Psoas muscle (tissue), 8 donors: ENCODE results near the gene DCANP1. TPM values are rescaled to one million over a fixed set of nuclear protein-coding genes. Genes with fewer than 3 reads are reported as not detected.

Source experiments
- ATAC-seq, 4 donors: fragments of 200-7000 bp; cut with Tn5 transposase; one replicate each; pipeline ENCODE4 v1.9.1; 2020; ENCODE audit warnings: moderate library complexity in 3 of 4, mild to moderate bottlenecking in 2 of 4
- DNase-seq, 2 donors: peaks; one replicate each; pipeline ENCODE4 v3.0.0-alpha.2; 2020
- H3K27ac ChIP-seq: fragments of 200-600 bp; one replicate; pipeline ENCODE4 v1.8.0; 2022
- H3K27me3 ChIP-seq, 3 donors: fragments of 200-600 bp in 1 of 3; one replicate each; pipeline versions ENCODE4 v1.6.1 to v1.8.0; 2013 to 2022; ENCODE audit warnings: low read length in 2 of 3, mild to moderate bottlenecking in 2 of 3, moderate library complexity in 1 of 3; ENCODE audit not compliant: insufficient read depth in 3 of 3
- H3K36me3 ChIP-seq, 2 donors: fragments of 200-600 bp in 1 of 2; one replicate each; pipeline versions ENCODE4 v1.6.1 to v1.8.0; 2013 to 2022; ENCODE audit warnings: low read depth in 1 of 2, mild to moderate bottlenecking in 1 of 2, moderate library complexity in 1 of 2; ENCODE audit not compliant: insufficient read depth in 1 of 2
- H3K4me1 ChIP-seq: fragments of 200-600 bp; one replicate; pipeline ENCODE4 v1.8.0; 2022
- H3K4me3 ChIP-seq: fragments of 200-600 bp; one replicate; pipeline ENCODE4 v1.8.0; 2022; ENCODE audit warnings: mild to moderate bottlenecking
- H3K9me3 ChIP-seq: fragments of 200-600 bp; one replicate; pipeline ENCODE4 v1.8.0; 2022
- WGBS, 3 donors: extraction: QIAGEN DNeasy Blood & Tissue Kit; methylation state at CpG; one replicate each; pipeline versions ENCODE4 v1.1.6 to v1.1.7; 2013; 5-methylcytosine and 5-hydroxymethylcytosine counted together
- intact Hi-C, 2 donors: fragments of 100-400 bp; cut with DNase I; formaldehyde crosslinking; loops; one replicate each; pipeline versions ENCODE4 v1.11.0 to v1.14.2; 2022
- polyA plus RNA-seq, 3 donors: library from polyadenylated mRNA; stranded (reverse); fragments of 200-250 nt; gene quantifications; one replicate each; pipeline ENCODE4 v1.2.3, GENCODE V29; 2013
- total RNA-seq, 4 donors: library from RNA; stranded (reverse); fragmentation: NEBNext Ultra II Directional in 2 of 4; extraction: Animal tissue kit (Norgen Biotek cat#: 25700) in 2 of 4; gene quantifications; one replicate each; pipeline versions ENCODE4 v1.2.1 to v1.2.4, GENCODE V29; 2021 to 2023
- TF ChIP-seq, protein P1 (sequence below): fragments of 200-600 bp; IDR thresholded peaks from one replicate; pipeline ENCODE4 v1.8.0; 2022; ENCODE audit warnings: antibody characterized with exemption
- donor health status: healthy with polysubstance abuse.
- donor health status: DM: no; HTN: no; CAD: no; lungs with moderate emphysema.
- donor health status: Bipolar disorder and iron deficiency.
- donor health status: healthy.
- donor health status: DM: yes; HTN: yes; CAD: no.
- donor health status: DM: no; HTN: no; CAD: no.
- donor health status: DM: no; HTN: no; CAD: no.
- donor health status: DM: yes; HTN: yes; CAD: no.

DCANP1 gene
- total and polyA plus RNA-seq, 7 donors = 0.01 TPM; not detected in 6

DNA sequence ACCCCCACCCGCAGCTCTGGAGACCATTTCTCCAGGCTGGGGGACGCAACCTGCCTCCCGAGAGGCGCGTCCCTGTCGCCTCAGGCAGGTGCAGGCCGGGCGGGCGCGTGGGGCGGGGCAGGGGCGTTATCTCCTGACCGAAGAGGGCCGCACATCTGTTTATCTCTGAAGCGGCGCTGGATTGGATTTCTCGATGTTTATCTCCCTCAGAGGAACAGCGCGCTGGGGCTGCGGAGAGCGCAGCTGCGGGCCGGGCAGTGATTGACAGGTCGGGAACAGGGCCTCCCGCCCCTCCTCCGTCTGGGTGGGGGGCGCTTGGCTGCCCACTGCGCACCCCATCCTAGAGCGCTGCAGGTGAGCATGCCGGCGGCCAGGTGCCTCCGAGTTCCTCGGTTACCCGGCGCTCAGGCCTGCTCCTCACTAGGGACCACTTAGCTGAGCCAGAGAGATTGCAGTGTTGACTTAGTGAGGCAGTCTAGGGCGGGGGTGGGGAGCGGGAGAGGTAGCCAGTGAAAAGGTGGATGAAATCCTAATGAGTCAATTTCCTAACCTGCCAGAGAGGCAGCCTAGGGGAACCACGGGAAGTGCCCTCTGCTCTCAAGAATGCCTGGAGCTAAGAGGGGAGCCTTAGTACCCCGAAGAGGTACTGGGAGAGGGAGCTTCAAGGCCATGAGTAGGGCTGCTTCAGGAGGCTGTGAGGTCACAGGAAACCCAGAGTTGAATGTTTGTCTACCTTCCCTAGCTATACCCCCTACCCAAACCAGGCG, 44.6 kb upstream of the DCANP1 start:
- WGBS, 3 donors = 17 to 29% (median 25%) methylated on average over 40 of the region's 40 CpGs
- Histone ChIP-seq H3K9me3 (no peaks in the 10 kb centered on the region), H3K27me3 (peaks cover 3 to 66% (median 28%) of the 10 kb centered on the region in 3 donors), H3K4me3 (no peak overlapping the region), H3K27ac (no peak overlapping the region), H3K4me1 (peaks cover 14% of the 10 kb centered on the region), H3K36me3 (no peaks in the 10 kb centered on the region)
- ATAC-seq (no peak), DNase-seq (no peak)
- TF ChIP-seq, protein P1, sequence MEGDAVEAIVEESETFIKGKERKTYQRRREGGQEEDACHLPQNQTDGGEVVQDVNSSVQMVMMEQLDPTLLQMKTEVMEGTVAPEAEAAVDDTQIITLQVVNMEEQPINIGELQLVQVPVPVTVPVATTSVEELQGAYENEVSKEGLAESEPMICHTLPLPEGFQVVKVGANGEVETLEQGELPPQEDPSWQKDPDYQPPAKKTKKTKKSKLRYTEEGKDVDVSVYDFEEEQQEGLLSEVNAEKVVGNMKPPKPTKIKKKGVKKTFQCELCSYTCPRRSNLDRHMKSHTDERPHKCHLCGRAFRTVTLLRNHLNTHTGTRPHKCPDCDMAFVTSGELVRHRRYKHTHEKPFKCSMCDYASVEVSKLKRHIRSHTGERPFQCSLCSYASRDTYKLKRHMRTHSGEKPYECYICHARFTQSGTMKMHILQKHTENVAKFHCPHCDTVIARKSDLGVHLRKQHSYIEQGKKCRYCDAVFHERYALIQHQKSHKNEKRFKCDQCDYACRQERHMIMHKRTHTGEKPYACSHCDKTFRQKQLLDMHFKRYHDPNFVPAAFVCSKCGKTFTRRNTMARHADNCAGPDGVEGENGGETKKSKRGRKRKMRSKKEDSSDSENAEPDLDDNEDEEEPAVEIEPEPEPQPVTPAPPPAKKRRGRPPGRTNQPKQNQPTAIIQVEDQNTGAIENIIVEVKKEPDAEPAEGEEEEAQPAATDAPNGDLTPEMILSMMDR = no peak
- intact Hi-C loops = no loop called here

DNA sequence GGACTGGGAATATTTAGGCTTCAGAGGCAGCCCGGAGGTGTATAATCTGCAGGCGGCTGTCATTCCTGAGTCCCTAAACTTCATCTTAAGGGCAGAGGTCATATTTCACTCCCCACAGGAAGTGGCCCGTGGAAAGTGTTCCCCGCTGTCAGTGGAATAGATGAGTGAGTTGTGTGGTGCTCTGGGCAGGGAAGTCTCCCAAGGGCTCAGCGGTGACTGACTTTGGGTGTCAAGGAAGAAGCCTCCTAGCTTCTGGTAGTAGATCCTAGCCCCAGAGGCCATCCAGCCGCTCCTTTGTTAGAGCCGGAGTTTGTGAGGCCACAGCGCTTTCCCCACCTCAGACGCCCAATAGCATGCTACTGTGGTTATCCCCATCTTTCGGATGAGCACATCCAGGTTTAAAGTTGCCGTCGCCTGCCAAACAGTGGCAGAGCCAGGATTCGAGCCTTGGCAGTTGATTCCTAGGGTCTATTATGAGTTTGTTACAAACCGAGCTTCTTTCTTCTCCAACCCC, 43.9 kb upstream of the DCANP1 start:
- DNase-seq = no peak
- peaks cover 14% of the 10 kb centered on the region for H3K4me1 ChIP-seq
- no peak overlapping the region for H3K27ac ChIP-seq
- intact Hi-C loops = no loop called here
- 36 to 55% (median 47%) methylated on average over 14 of the region's 14 CpGs for WGBS, 3 donors
- H3K36me3 ChIP-seq = no peaks in the 10 kb centered on the region
- H3K9me3 ChIP-seq = no peaks in the 10 kb centered on the region
- peaks cover 3 to 72% (median 28%) of the 10 kb centered on the region in 3 donors for H3K27me3 ChIP-seq
- no peak for ATAC-seq
- TF ChIP-seq, protein P1 = no peak
- no peak overlapping the region for H3K4me3 ChIP-seq

DNA sequence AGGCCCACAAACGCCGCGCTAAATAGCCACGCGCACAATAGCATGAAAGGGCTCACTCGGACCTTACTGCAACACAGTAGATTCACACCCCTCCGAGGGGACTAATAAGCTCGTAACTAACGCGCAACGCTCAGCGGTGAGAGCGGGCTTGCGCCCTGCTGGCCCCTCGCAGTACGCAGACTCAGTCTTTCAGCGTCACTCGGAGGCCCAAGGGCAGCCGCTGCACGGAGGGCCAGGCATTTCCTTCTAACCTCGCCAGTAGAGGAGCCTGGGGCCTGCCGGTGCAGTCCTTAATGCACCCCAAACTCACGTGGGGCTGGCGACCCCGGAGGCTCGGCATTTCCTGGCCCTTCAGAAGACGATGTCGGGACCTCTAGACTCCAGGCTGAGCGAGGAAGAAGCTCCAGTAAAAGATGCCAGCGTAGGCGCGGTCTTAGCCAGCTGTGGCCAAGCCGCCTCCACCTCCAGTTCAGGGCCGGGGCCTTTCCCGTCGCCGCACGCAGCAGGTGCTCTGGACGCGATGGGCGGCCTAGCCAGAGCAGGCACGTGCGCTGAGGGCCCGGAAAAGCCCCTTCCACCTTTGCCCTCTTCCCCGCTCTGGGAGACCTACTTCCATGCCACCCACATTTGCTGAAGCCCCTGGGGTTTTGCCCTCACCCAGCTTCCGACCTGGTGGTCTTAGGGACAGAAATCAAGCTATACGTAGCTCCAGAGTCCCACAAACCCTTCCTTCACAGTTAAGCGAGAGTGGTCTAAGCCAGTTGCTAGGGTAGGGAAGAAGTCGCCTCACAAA, 43.3 kb upstream of the DCANP1 start:
- Histone ChIP-seq H3K9me3 (no peaks in the 10 kb centered on the region), H3K36me3 (no peaks in the 10 kb centered on the region), H3K4me3 (peak overlapping the region; percentile 54), H3K27ac (no peak overlapping the region), H3K4me1 (peaks cover 14% of the 10 kb centered on the region), H3K27me3 (peaks cover 3 to 78% (median 28%) of the 10 kb centered on the region in 3 donors)
- DNase-seq (no peak), ATAC-seq (peak in 3 of 4 donors; percentile 19 to 39 (median 25))
- 12 to 15% (median 15%) methylated on average over 42 to 49 of the region's 49 CpGs for WGBS, 3 donors
- intact Hi-C loops = no loop called here
- TF ChIP-seq, protein P1 = no peak

DNA sequence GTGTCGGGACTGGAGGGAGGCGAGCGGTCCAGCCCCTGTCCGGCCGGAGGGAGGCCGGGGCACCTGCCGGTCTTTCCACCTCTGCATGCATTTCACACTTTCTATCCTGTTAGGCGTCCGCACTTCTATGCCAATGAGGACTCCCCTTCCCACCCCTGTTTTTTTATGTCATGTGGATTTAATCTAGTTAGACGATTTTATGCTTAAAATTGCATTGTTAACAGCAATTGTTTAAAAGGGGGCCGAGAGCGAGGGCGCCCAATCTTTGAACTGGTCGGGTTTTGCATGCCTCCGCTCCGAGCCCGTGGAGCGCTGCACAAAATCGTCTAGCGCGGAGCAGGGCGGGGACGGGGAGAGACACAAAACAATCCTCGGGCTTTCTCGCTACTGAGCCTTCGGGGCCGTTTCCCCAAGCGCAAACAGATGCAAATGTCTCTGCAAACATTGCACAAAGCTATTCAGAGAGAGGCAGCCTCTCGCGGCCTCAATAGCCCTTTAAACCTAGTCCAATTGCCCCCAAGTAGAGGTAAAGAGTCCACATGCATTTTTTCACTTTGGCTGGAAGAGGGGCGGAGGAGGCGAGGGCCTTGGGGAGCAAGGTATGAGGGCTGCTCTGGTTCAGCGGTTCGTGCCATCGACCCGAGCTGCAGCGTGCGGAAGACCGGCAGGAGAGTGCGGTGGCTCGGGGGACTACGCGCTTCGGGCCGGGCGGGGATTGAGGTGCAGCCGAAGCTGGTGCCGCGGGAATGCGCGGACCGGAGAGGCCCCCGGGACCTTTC, 42.5 kb upstream of the DCANP1 start:
- TF ChIP-seq, protein P1 = no peak
- peak overlapping the region; percentile 54 for H3K4me3 ChIP-seq
- intact Hi-C loops = loop anchor here in 1 of 2 donors (5.0 kb wide), 1 partner anchor 43 kb away; no protein-coding TSS in a partner anchor
- WGBS, 3 donors = 1 to 3% (median 2%) methylated on average over 52 to 53 of the region's 53 CpGs
- no peak overlapping the region for H3K27ac ChIP-seq
- peaks cover 3 to 78% (median 28%) of the 10 kb centered on the region in 3 donors for H3K27me3 ChIP-seq
- peaks cover 14% of the 10 kb centered on the region for H3K4me1 ChIP-seq
- no peak for DNase-seq
- no peaks in the 10 kb centered on the region for H3K36me3 ChIP-seq
- peak in 3 of 4 donors; percentile 11 to 67 (median 27) for ATAC-seq
- no peaks in the 10 kb centered on the region for H3K9me3 ChIP-seq
